ENCODE measurements around the gene CHD5.

CHD5 gene

DNA sequence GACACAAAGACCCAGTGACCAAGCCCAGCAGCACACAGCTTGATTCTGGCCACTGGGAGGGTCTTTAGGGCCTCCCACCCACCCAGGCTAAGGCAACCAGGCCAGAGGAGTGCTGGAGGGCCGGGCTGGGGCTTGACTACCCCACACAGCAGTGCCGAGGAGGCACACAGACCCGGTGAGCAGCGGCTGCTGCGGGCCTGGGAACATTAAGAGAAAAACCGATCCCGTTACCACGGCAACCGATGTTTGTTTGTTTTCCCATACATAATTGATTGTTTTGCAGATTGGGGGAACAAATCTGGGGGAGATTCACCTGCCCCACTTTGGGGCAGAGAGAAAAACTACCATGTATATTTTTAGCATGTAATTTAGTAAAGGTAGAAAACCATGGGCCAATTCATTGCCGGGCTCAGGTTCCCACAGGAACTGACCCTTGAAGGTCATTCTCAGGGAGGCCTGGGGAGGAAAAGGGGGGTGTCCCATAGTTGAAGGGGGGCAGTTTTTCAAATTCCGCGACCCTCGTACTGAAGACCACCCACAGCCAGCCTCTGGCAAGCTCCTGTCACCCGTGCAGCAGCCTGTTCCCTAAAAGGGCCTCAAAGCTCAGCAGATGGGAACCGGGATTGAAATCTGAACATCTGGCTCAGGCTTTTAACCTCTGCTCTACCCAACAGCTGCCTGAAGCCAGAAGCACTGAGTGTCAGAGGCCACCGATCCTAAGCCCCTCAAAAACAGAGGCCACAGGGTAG is 35.3 kb downstream of the CHD5 start:
- Histone ChIP-seq H3K36me3 (ENCODE audit: insufficient read depth, low read length) (no peaks in the 10 kb centered on the region), H4K20me1 (ENCODE audit: insufficient read depth, low read length, poor library complexity, severe bottlenecking) (no peaks in the 10 kb centered on the region), H3K4me2 (ENCODE audit: low read depth, low read length, poor library complexity, severe bottlenecking) (no peak overlapping the region), H3K79me2 (ENCODE audit: insufficient read depth, low read length) (no peaks in the 10 kb centered on the region), H3K27me3 (ENCODE audit: insufficient read depth, low read length, poor library complexity, severe bottlenecking) (no peaks in the 10 kb centered on the region), H3K4me1 (ENCODE audit: insufficient read depth, low read length, poor library complexity, severe bottlenecking) (no peaks in the 10 kb centered on the region), H3K4me3 (ENCODE audit: low read length, poor library complexity, severe bottlenecking) (no peak overlapping the region), H3K9me2 (replicated peaks; ENCODE audit: low read depth, low read length) (no peaks in the 10 kb centered on the region), H3F3A (ENCODE audit: low read depth) (no peaks in the 10 kb centered on the region), H3K9ac (ENCODE audit: low read depth, low read length, poor library complexity, severe bottlenecking) (no peak overlapping the region), H3K9me3 (ENCODE audit: insufficient read depth, low read depth, low read length) (no peaks in the 10 kb centered on the region), H2AFZ (ENCODE audit: low read length) (no peak overlapping the region)
- TF ChIP-seq, protein P1, sequence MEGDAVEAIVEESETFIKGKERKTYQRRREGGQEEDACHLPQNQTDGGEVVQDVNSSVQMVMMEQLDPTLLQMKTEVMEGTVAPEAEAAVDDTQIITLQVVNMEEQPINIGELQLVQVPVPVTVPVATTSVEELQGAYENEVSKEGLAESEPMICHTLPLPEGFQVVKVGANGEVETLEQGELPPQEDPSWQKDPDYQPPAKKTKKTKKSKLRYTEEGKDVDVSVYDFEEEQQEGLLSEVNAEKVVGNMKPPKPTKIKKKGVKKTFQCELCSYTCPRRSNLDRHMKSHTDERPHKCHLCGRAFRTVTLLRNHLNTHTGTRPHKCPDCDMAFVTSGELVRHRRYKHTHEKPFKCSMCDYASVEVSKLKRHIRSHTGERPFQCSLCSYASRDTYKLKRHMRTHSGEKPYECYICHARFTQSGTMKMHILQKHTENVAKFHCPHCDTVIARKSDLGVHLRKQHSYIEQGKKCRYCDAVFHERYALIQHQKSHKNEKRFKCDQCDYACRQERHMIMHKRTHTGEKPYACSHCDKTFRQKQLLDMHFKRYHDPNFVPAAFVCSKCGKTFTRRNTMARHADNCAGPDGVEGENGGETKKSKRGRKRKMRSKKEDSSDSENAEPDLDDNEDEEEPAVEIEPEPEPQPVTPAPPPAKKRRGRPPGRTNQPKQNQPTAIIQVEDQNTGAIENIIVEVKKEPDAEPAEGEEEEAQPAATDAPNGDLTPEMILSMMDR (conservative IDR thresholded peaks at IDR 0.05; ENCODE audit: low read length): no peak
- TF ChIP-seq EZH2phosphoT487 (IDR thresholded peaks at IDR 0.05; ENCODE audit: borderline replicate concordance): no peak

DNA sequence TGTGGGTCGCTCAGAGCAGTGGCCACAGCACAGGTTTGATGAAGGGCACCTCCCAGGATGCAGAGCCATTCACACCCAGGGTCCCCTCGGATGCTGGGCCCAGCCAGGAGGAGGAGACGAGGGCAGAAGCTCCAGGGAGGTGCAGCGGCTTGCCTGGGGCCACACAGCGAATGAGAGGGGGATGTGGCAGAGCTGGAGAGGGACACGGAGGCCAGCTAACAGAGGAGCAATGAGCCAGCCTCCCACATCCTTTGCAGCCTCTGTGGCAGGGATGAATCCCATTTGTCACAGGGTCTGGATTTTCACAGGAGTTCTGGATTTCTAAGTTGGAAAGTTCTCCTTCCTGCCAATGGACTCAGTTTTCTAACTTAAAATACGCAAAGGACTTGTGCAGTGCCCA is 35.9 kb downstream of the CHD5 start:
- no peak for TF ChIP-seq EZH2phosphoT487 (IDR thresholded peaks at IDR 0.05; ENCODE audit: borderline replicate concordance)
- TF ChIP-seq, protein P1 (conservative IDR thresholded peaks at IDR 0.05; ENCODE audit: low read length): no peak
- H3F3A ChIP-seq (ENCODE audit: low read depth): no peaks in the 10 kb centered on the region
- H3K9me2 ChIP-seq (replicated peaks; ENCODE audit: low read depth, low read length): no peaks in the 10 kb centered on the region
- H2AFZ ChIP-seq (ENCODE audit: low read length): no peak overlapping the region
- no peaks in the 10 kb centered on the region for H3K36me3 ChIP-seq (ENCODE audit: insufficient read depth, low read length)
- no peak overlapping the region for H3K4me3 ChIP-seq (ENCODE audit: low read length, poor library complexity, severe bottlenecking)
- H3K79me2 ChIP-seq (ENCODE audit: insufficient read depth, low read length): no peaks in the 10 kb centered on the region
- no peaks in the 10 kb centered on the region for H4K20me1 ChIP-seq (ENCODE audit: insufficient read depth, low read length, poor library complexity, severe bottlenecking)
- H3K9ac ChIP-seq (ENCODE audit: low read depth, low read length, poor library complexity, severe bottlenecking): no peak overlapping the region
- no peaks in the 10 kb centered on the region for H3K9me3 ChIP-seq (ENCODE audit: insufficient read depth, low read depth, low read length)
- no peaks in the 10 kb centered on the region for H3K27me3 ChIP-seq (ENCODE audit: insufficient read depth, low read length, poor library complexity, severe bottlenecking)
- H3K4me1 ChIP-seq (ENCODE audit: insufficient read depth, low read length, poor library complexity, severe bottlenecking): no peaks in the 10 kb centered on the region
- no peak overlapping the region for H3K4me2 ChIP-seq (ENCODE audit: low read depth, low read length, poor library complexity, severe bottlenecking)

DNA sequence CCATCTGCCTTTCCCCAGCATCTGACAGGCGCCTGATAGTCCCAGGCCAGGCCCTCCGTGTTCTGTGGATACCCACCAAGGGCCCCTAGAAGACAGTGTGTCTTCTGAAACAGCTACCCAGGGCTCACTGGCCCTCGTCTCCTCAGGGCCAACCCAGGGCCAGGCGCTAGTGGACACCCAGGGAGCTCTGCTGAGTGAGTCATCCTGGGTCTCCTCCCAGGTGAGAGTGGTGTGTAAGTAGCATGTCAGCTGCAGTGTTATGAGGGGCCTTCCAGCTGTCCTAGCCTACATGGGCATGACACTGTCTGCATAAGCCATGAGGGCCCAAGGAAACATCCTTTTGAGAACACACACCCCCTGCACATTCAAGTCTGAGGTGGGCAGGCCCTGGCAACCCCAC is 36.7 kb downstream of the CHD5 start:
- Histone ChIP-seq H3K36me3 (ENCODE audit: insufficient read depth, low read length) (no peaks in the 10 kb centered on the region), H3K4me2 (ENCODE audit: low read depth, low read length, poor library complexity, severe bottlenecking) (no peak overlapping the region), H4K20me1 (ENCODE audit: insufficient read depth, low read length, poor library complexity, severe bottlenecking) (no peaks in the 10 kb centered on the region), H3K9ac (ENCODE audit: low read depth, low read length, poor library complexity, severe bottlenecking) (no peak overlapping the region), H3K4me3 (ENCODE audit: low read length, poor library complexity, severe bottlenecking) (no peak overlapping the region), H3F3A (ENCODE audit: low read depth) (no peaks in the 10 kb centered on the region), H3K4me1 (ENCODE audit: insufficient read depth, low read length, poor library complexity, severe bottlenecking) (no peaks in the 10 kb centered on the region), H2AFZ (ENCODE audit: low read length) (no peak overlapping the region), H3K9me3 (ENCODE audit: insufficient read depth, low read depth, low read length) (no peaks in the 10 kb centered on the region), H3K9me2 (replicated peaks; ENCODE audit: low read depth, low read length) (no peaks in the 10 kb centered on the region), H3K79me2 (ENCODE audit: insufficient read depth, low read length) (no peaks in the 10 kb centered on the region), H3K27me3 (ENCODE audit: insufficient read depth, low read length, poor library complexity, severe bottlenecking) (no peaks in the 10 kb centered on the region)
- no peak for TF ChIP-seq EZH2phosphoT487 (IDR thresholded peaks at IDR 0.05; ENCODE audit: borderline replicate concordance)

DNA sequence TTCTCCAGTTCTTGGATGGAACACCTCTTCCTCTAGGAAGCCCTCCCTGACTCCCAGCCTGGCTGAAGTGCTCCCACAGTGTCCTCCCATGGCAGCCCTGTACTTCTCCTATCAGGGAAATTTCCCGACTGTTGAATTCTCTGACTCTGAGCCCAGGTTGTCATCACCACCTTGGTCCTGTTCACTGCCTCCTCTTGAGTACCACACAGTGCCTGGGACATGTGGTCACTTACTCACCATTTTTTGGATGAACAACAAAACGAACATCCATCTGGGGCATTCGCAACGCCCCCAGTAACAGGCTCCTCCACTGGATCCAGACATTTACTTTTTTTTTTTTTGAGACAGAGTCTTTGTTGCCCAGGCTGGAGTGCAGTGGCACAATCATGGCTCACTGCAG is 37.4 kb downstream of the CHD5 start:
- no peaks in the 10 kb centered on the region for H3K36me3 ChIP-seq (ENCODE audit: insufficient read depth, low read length)
- no peaks in the 10 kb centered on the region for H3K4me1 ChIP-seq (ENCODE audit: insufficient read depth, low read length, poor library complexity, severe bottlenecking)
- no peaks in the 10 kb centered on the region for H4K20me1 ChIP-seq (ENCODE audit: insufficient read depth, low read length, poor library complexity, severe bottlenecking)
- no peaks in the 10 kb centered on the region for H3F3A ChIP-seq (ENCODE audit: low read depth)
- no peaks in the 10 kb centered on the region for H3K9me2 ChIP-seq (replicated peaks; ENCODE audit: low read depth, low read length)
- H2AFZ ChIP-seq (ENCODE audit: low read length): no peak overlapping the region
- no peak overlapping the region for H3K9ac ChIP-seq (ENCODE audit: low read depth, low read length, poor library complexity, severe bottlenecking)
- no peaks in the 10 kb centered on the region for H3K79me2 ChIP-seq (ENCODE audit: insufficient read depth, low read length)
- TF ChIP-seq, protein P1 (conservative IDR thresholded peaks at IDR 0.05; ENCODE audit: low read length): no peak
- TF ChIP-seq EZH2phosphoT487 (IDR thresholded peaks at IDR 0.05; ENCODE audit: borderline replicate concordance): no peak
- no peak overlapping the region for H3K4me2 ChIP-seq (ENCODE audit: low read depth, low read length, poor library complexity, severe bottlenecking)
- no peaks in the 10 kb centered on the region for H3K27me3 ChIP-seq (ENCODE audit: insufficient read depth, low read length, poor library complexity, severe bottlenecking)
- H3K4me3 ChIP-seq (ENCODE audit: low read length, poor library complexity, severe bottlenecking): no peak overlapping the region
- no peaks in the 10 kb centered on the region for H3K9me3 ChIP-seq (ENCODE audit: insufficient read depth, low read depth, low read length)

Measured in Loucy (cell line).